ENCODE measurements around the gene FIGN. TPM values are rescaled to one million over a fixed set of nuclear protein-coding genes. Genes with fewer than 3 reads are reported as not detected.

FIGN gene
- total and polyA plus RNA-seq, 4 donors: 1.1 to 7.8 (median 5.1) TPM

DNA sequence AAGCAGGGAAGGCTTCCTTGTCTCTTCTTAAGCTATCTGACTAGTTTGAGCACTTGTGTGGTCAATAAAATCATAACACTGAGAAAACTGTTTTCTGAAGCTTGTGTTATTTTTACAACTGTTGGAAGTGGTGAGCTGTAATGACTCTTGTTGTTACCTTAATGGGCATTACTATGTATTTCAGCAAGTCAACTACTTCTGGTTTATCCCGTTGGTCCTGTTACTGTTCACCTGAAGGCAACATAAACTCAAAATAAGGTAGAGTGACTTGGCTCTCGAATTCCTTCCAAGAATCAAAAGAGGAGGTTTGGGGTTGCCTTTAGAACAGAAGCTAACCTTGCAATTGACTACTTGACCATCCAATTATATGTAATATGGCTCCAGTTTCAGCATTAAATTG, 23.2 kb upstream of the FIGN start:
- no peaks in the 10 kb centered on the region for H3K9me3 ChIP-seq (ENCODE audit: control insufficient read depth in 4 of 4, low read length in 3 of 4)
- WGBS: 39% methylated on average over 2 of the region's 2 CpGs
- TF ChIP-seq FOXA2 (IDR thresholded peaks at IDR 0.05) (no peak), HNF4G (IDR thresholded peaks at IDR 0.05) (no peak)
- TF ChIP-seq, protein P1, sequence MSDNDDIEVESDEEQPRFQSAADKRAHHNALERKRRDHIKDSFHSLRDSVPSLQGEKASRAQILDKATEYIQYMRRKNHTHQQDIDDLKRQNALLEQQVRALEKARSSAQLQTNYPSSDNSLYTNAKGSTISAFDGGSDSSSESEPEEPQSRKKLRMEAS (IDR thresholded peaks at IDR 0.05): no peak
- TF ChIP-seq, protein P2, sequence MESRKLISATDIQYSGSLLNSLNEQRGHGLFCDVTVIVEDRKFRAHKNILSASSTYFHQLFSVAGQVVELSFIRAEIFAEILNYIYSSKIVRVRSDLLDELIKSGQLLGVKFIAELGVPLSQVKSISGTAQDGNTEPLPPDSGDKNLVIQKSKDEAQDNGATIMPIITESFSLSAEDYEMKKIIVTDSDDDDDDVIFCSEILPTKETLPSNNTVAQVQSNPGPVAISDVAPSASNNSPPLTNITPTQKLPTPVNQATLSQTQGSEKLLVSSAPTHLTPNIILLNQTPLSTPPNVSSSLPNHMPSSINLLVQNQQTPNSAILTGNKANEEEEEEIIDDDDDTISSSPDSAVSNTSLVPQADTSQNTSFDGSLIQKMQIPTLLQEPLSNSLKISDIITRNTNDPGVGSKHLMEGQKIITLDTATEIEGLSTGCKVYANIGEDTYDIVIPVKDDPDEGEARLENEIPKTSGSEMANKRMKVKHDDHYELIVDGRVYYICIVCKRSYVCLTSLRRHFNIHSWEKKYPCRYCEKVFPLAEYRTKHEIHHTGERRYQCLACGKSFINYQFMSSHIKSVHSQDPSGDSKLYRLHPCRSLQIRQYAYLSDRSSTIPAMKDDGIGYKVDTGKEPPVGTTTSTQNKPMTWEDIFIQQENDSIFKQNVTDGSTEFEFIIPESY (IDR thresholded peaks at IDR 0.05): no peak
- no peak overlapping the region for H3K9ac ChIP-seq (ENCODE audit: low read depth in 1 of 2, low read length in 2 of 2)
- no peak overlapping the region for H3K27ac ChIP-seq (ENCODE audit: low read depth in 1 of 2, low read length in 2 of 2)
- no peak overlapping the region for H3K4me3 ChIP-seq (ENCODE audit: low read depth in 1 of 3, low read length in 3 of 3)
- no peak for DNase-seq (ENCODE audit: low spot score)
- H3K4me1 ChIP-seq (ENCODE audit: control insufficient read depth in 4 of 4, insufficient read depth in 4 of 4, low read length in 3 of 4): no peaks in the 10 kb centered on the region
- H3K27me3 ChIP-seq (ENCODE audit: control insufficient read depth in 4 of 4, insufficient read depth in 4 of 4, low read length in 3 of 4): no peaks in the 10 kb centered on the region
- H3K36me3 ChIP-seq (ENCODE audit: control insufficient read depth in 4 of 4, insufficient read depth in 3 of 4, low read depth in 1 of 4, low read length in 3 of 4): no peaks in the 10 kb centered on the region

DNA sequence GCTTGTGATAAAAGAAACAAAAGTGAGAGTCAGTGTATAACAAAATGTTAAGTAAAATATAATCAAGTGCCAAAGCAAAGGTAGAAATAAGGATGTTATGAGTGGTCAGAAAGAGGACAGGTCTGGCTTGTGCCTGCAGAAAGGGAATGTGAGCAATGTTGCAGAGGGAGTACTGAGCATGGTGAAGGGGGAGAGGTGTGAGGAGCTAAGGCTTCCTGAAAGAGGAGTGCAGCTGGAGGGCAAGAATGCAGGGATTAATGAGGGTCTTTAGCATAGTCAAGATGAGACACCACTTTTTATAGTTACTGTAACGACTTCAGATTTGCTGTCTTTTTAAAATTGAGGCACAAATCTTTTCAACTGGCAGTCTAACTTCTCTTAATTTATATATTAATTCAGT, 22.0 kb upstream of the FIGN start:
- Histone ChIP-seq H3K36me3 (ENCODE audit: control insufficient read depth in 4 of 4, insufficient read depth in 3 of 4, low read depth in 1 of 4, low read length in 3 of 4) (no peaks in the 10 kb centered on the region), H3K27ac (ENCODE audit: low read depth in 1 of 2, low read length in 2 of 2) (no peak overlapping the region), H3K4me3 (ENCODE audit: low read depth in 1 of 3, low read length in 3 of 3) (no peak overlapping the region), H3K9ac (ENCODE audit: low read depth in 1 of 2, low read length in 2 of 2) (no peak overlapping the region), H3K4me1 (ENCODE audit: control insufficient read depth in 4 of 4, insufficient read depth in 4 of 4, low read length in 3 of 4) (no peaks in the 10 kb centered on the region), H3K27me3 (ENCODE audit: control insufficient read depth in 4 of 4, insufficient read depth in 4 of 4, low read length in 3 of 4) (no peaks in the 10 kb centered on the region), H3K9me3 (ENCODE audit: control insufficient read depth in 4 of 4, low read length in 3 of 4) (no peaks in the 10 kb centered on the region)
- 70% methylated on average over 1 of the region's 1 CpG for WGBS
- no peak for DNase-seq (ENCODE audit: low spot score)
- TF ChIP-seq FOXA2 (IDR thresholded peaks at IDR 0.05) (no peak), HNF4A (conservative IDR thresholded peaks at IDR 0.05) (no peak), HNF4G (IDR thresholded peaks at IDR 0.05) (no peak), TAF1 (conservative IDR thresholded peaks at IDR 0.05) (no peak), RXRA (IDR thresholded peaks at IDR 0.05) (no peak), SP1 (IDR thresholded peaks at IDR 0.05) (no peak), RAD21 (IDR thresholded peaks at IDR 0.05) (no peak), EGR1 (IDR thresholded peaks at IDR 0.05; ENCODE audit: low read depth in 2 of 2) (no peak), JUND (IDR thresholded peaks at IDR 0.05) (no peak)
- TF ChIP-seq, protein P3, sequence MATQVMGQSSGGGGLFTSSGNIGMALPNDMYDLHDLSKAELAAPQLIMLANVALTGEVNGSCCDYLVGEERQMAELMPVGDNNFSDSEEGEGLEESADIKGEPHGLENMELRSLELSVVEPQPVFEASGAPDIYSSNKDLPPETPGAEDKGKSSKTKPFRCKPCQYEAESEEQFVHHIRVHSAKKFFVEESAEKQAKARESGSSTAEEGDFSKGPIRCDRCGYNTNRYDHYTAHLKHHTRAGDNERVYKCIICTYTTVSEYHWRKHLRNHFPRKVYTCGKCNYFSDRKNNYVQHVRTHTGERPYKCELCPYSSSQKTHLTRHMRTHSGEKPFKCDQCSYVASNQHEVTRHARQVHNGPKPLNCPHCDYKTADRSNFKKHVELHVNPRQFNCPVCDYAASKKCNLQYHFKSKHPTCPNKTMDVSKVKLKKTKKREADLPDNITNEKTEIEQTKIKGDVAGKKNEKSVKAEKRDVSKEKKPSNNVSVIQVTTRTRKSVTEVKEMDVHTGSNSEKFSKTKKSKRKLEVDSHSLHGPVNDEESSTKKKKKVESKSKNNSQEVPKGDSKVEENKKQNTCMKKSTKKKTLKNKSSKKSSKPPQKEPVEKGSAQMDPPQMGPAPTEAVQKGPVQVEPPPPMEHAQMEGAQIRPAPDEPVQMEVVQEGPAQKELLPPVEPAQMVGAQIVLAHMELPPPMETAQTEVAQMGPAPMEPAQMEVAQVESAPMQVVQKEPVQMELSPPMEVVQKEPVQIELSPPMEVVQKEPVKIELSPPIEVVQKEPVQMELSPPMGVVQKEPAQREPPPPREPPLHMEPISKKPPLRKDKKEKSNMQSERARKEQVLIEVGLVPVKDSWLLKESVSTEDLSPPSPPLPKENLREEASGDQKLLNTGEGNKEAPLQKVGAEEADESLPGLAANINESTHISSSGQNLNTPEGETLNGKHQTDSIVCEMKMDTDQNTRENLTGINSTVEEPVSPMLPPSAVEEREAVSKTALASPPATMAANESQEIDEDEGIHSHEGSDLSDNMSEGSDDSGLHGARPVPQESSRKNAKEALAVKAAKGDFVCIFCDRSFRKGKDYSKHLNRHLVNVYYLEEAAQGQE (IDR thresholded peaks at IDR 0.05): no peak
- TF ChIP-seq, protein P2 (IDR thresholded peaks at IDR 0.05): no peak
- TF ChIP-seq, protein P1 (IDR thresholded peaks at IDR 0.05): no peak

Measured in liver (tissue), 9 donors.